Measurements from ENCODE around the gene OTULINL. TPM values are rescaled to one million over a fixed set of nuclear protein-coding genes. Genes with fewer than 3 reads are reported as not detected.

OTULINL gene
- total RNA-seq, 1 donor, result 0.36 TPM

DNA sequence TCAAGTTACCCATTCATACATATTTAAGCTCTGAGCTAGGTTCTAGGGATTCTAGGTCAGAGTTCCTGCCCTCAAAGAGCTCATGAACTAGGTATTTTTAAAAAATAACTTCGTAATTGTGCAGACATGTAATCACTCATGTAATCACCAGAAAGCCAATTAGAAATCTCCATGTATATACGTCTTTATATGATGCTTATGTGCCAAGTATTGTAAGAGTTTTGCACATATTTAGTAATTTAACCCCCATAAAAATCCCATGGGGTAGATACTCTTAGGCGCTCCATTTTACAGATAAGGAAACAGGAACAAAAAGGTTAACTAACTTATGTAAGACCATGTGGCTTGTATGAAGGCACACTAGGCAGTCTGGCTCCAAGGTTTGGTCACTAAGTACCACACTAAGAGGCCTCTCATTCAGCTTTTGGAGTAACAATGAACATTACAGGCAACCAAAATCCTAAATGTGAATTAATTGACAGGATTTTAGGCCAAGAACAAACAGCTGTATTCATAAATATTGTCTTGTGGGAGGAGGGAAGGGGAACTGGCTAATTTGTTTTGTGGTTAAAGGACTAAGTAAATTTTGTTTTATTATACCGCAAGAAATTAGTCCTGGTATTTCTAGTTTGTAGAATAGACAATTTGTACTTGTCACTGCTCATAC, 1.7 kb upstream of the OTULINL start:
- H3K4me2 ChIP-seq (ENCODE audit: insufficient read depth, low read length), result no peak overlapping the region
- no peak overlapping the region for H2AFZ ChIP-seq (ENCODE audit: low read length)
- DNase-seq (ENCODE audit: insufficient read length, low spot score, missing footprints), result peak; percentile 38
- H3K27me3 ChIP-seq (ENCODE audit: insufficient read depth, low read length), result peaks cover 59% of the 10 kb centered on the region
- peaks cover 8% of the 10 kb centered on the region for H3K4me1 ChIP-seq (ENCODE audit: insufficient read depth, low read length)
- no peaks in the 10 kb centered on the region for H3K36me3 ChIP-seq (ENCODE audit: insufficient read depth, low read length)
- H4K20me1 ChIP-seq (ENCODE audit: insufficient read depth, low read length), result no peaks in the 10 kb centered on the region
- H3K27ac ChIP-seq (ENCODE audit: low read depth, low read length), result no peak overlapping the region
- no peaks in the 10 kb centered on the region for H3K79me2 ChIP-seq (ENCODE audit: insufficient read depth, low read length)
- H3K9me3 ChIP-seq (ENCODE audit: low read depth, low read length), result no peaks in the 10 kb centered on the region
- TF ChIP-seq, protein P1, sequence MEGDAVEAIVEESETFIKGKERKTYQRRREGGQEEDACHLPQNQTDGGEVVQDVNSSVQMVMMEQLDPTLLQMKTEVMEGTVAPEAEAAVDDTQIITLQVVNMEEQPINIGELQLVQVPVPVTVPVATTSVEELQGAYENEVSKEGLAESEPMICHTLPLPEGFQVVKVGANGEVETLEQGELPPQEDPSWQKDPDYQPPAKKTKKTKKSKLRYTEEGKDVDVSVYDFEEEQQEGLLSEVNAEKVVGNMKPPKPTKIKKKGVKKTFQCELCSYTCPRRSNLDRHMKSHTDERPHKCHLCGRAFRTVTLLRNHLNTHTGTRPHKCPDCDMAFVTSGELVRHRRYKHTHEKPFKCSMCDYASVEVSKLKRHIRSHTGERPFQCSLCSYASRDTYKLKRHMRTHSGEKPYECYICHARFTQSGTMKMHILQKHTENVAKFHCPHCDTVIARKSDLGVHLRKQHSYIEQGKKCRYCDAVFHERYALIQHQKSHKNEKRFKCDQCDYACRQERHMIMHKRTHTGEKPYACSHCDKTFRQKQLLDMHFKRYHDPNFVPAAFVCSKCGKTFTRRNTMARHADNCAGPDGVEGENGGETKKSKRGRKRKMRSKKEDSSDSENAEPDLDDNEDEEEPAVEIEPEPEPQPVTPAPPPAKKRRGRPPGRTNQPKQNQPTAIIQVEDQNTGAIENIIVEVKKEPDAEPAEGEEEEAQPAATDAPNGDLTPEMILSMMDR (IDR thresholded peaks at IDR 0.05; ENCODE audit: extremely low read depth, low read depth, low read length), result no peak
- H3K4me3 ChIP-seq (ENCODE audit: insufficient read depth, low read length), result no peak overlapping the region

DNA sequence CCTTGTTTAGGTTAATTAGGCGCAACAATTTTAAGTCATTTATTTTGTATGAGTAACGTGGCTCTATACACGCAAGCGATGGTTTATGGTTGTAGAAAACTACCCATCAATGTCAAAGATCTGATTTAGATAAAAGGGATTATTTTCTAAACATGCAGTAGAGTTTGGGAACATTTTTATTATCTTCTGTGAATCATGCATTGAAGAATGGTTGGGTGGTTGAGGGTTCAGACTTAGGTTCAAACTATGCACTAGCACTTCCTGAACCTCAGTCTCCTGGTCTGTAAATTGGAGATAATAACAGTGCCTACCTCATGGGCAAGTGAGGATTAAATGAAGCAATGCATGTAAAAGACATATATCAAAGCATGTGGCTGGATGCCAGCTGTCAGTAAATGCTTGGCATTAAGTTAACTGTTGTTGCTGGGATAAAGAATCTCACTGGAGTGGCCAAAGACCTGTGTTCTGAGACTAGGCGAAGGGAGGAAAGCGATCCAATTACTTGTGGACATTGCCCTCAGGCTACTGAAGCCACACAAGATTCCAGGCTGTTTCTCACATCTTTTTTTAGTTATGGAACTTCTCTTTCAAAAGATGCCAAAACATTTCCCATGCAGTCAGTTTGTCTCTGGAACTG, 1.1 kb upstream of the OTULINL start:
- Histone ChIP-seq H3K4me3 (ENCODE audit: insufficient read depth, low read length) (no peak overlapping the region), H2AFZ (ENCODE audit: low read length) (no peak overlapping the region), H3K79me2 (ENCODE audit: insufficient read depth, low read length) (no peaks in the 10 kb centered on the region), H3K27ac (ENCODE audit: low read depth, low read length) (no peak overlapping the region), H4K20me1 (ENCODE audit: insufficient read depth, low read length) (no peaks in the 10 kb centered on the region), H3K4me2 (ENCODE audit: insufficient read depth, low read length) (no peak overlapping the region), H3K9me3 (ENCODE audit: low read depth, low read length) (no peaks in the 10 kb centered on the region), H3K27me3 (ENCODE audit: insufficient read depth, low read length) (peaks cover 65% of the 10 kb centered on the region), H3K4me1 (ENCODE audit: insufficient read depth, low read length) (peaks cover 8% of the 10 kb centered on the region), H3K36me3 (ENCODE audit: insufficient read depth, low read length) (no peaks in the 10 kb centered on the region)
- TF ChIP-seq, protein P1 (IDR thresholded peaks at IDR 0.05; ENCODE audit: extremely low read depth, low read depth, low read length), result no peak
- DNase-seq (ENCODE audit: insufficient read length, low spot score, missing footprints), result no peak

DNA sequence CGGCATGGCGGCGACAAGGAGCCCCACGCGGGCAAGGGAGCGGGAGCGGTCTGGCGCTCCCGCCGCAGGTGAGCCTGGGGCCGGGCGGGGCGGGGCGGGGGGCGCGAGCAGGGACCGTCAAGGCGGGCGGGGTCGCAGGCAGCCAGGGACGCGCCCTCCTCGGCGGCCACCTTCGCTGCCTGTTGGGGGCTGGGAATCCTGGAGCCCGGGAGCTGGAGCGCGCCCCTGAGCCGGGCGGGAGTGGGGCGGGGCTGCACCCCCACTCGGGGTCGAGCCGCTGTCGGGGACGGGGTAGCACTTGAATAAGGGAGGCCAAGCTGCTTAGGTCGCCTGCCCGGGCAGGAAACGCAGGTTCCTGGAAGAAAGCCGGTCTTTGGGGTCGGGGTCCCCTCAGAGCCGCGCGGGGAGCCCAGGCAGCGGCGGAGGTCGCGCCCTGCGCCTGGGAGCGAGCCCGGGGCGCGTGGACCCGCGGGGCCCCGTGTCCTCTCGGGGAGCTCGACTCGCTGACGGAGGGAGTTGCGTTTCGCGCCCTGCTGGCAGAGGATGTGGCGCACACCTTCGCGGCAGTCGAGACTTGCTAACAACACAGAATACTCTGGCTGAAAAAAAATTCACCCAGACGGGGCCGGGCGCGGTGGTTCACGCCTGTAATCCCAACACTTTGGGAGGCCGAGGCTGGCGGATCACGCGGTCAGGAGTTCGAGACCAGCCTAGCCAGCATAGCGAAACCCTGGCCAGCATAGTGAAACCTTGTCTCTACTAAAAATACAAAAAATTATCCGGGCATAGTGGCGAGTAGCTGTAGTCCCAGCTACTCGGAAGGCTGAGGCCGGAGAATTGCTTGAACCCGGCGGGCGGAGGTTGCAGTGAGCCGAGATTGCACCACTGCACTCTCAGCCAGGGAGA, 552 bp downstream of the OTULINL start:
- Histone ChIP-seq H4K20me1 (ENCODE audit: insufficient read depth, low read length) (no peaks in the 10 kb centered on the region), H2AFZ (ENCODE audit: low read length) (peak overlapping the region; percentile 22), H3K9me3 (ENCODE audit: low read depth, low read length) (no peaks in the 10 kb centered on the region), H3K4me2 (ENCODE audit: insufficient read depth, low read length) (peak overlapping the region; percentile 81), H3K36me3 (ENCODE audit: insufficient read depth, low read length) (no peaks in the 10 kb centered on the region), H3K27me3 (ENCODE audit: insufficient read depth, low read length) (peaks cover 81% of the 10 kb centered on the region), H3K79me2 (ENCODE audit: insufficient read depth, low read length) (no peaks in the 10 kb centered on the region), H3K4me1 (ENCODE audit: insufficient read depth, low read length) (peaks cover 8% of the 10 kb centered on the region), H3K27ac (ENCODE audit: low read depth, low read length) (no peak overlapping the region), H3K4me3 (ENCODE audit: insufficient read depth, low read length) (peak overlapping the region; percentile 66)
- DNase-seq (ENCODE audit: insufficient read length, low spot score, missing footprints), result peak; percentile 74
- TF ChIP-seq, protein P1 (IDR thresholded peaks at IDR 0.05; ENCODE audit: extremely low read depth, low read depth, low read length), result no peak

DNA sequence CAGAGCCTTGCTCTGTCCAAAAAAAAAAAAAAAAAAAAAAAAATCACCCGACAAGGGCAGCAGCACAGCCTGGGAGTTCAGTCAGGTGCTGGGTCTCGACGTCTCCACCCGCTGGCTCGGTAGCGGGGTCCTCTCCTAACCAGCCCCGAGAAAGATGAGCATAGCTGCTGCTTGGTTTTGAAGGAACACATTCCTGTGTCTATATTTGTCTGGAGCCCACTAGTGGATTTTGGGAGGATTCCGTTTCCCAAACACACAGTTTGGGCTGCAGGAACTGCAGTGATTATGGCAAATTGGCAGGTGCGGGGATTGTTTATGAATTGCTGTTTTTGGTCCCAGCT, 1.2 kb downstream of the OTULINL start:
- no peak overlapping the region for H2AFZ ChIP-seq (ENCODE audit: low read length)
- no peak overlapping the region for H3K4me3 ChIP-seq (ENCODE audit: insufficient read depth, low read length)
- peaks cover 8% of the 10 kb centered on the region for H3K4me1 ChIP-seq (ENCODE audit: insufficient read depth, low read length)
- no peaks in the 10 kb centered on the region for H3K79me2 ChIP-seq (ENCODE audit: insufficient read depth, low read length)
- H3K27me3 ChIP-seq (ENCODE audit: insufficient read depth, low read length), result peaks cover 87% of the 10 kb centered on the region
- TF ChIP-seq, protein P1 (IDR thresholded peaks at IDR 0.05; ENCODE audit: extremely low read depth, low read depth, low read length), result no peak
- H3K9me3 ChIP-seq (ENCODE audit: low read depth, low read length), result no peaks in the 10 kb centered on the region
- H3K36me3 ChIP-seq (ENCODE audit: insufficient read depth, low read length), result no peaks in the 10 kb centered on the region
- no peak for DNase-seq (ENCODE audit: insufficient read length, low spot score, missing footprints)
- H3K4me2 ChIP-seq (ENCODE audit: insufficient read depth, low read length), result peak overlapping the region; percentile 81
- H3K27ac ChIP-seq (ENCODE audit: low read depth, low read length), result no peak overlapping the region
- no peaks in the 10 kb centered on the region for H4K20me1 ChIP-seq (ENCODE audit: insufficient read depth, low read length)
